Astrocyte of the hippocampus (primary cell): ENCODE measurements around the gene SEPTIN6.

ENCODE experiments used
- DNase-seq: peaks from one replicate; pipeline ENCODE4 v3.0.0; 2011; ENCODE audit warnings: low read depth, low spot score

SEPTIN6 gene

DNA sequence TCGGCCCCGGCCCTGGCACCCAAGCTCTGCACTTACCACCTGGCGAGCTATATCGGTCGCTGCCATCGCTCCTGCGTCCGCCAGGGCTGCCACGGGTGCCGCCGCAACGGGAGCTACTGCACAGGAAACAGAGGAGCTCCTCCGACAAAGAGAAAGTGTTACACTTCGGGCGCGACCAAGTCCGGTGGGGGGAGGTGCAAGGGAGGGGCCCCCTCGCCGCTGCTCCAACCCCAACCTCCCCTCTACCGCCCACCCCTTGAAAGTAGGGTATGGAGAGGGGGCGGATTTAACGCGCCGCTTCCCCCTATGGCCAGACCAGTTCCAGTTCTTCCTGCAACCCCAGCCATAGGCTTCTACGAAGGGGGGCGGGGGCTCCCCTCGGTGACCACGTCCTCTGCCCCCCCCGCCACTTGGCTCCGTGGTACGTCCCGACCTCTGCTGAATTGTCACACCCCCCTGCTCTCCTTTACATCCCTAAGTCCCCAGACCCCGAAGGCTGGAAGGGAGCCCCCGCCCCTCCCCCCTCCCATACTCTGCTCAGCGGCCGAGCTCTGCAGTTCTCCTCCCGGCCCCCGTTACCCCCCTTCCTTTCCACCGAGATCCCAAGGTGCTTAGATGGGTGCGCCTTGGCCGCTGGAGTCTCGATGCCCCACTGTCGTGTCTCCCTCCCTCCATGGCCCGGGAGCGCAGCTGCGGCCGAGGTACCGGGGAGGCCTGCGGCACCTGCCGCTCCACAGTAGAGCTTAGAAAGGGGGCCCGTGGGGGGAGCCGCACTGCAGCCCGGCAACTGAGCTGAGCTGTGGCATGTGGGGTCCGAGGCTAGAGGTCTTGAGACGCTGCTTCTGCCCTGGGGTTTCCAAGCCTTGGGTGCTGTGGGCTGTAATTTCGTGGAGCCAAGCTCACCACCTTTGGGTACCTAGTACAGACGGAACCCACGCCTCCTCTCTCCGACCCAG is at the start of gene SEPTIN6:
Gene SEPTIN6 (minus strand): TSS at position 129 of the 956 bp plus-strand sequence. CDS start 63 bp downstream, at position 66.
- peak; percentile 77 for DNase-seq

DNA sequence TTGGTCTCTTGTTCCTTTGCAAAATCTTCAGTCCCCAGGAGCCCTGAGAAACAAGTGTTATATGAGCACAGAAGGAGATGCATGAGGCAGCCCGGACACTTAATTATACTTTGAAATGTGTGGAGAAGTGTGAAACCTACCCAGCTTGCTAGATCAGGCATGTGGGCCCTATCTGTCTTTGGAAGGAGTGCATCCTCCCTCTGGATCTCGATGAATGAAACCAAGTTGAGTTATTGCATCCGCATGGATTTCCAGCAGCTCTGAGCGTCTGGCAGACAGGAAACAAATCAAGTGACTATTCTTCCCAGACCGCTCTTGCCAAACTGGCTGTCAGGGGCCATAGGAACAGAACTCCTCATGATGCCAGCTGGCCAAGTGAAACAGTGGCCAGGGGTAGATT is 45.8 kb upstream of the SEPTIN6 start:
- no peak for DNase-seq

DNA sequence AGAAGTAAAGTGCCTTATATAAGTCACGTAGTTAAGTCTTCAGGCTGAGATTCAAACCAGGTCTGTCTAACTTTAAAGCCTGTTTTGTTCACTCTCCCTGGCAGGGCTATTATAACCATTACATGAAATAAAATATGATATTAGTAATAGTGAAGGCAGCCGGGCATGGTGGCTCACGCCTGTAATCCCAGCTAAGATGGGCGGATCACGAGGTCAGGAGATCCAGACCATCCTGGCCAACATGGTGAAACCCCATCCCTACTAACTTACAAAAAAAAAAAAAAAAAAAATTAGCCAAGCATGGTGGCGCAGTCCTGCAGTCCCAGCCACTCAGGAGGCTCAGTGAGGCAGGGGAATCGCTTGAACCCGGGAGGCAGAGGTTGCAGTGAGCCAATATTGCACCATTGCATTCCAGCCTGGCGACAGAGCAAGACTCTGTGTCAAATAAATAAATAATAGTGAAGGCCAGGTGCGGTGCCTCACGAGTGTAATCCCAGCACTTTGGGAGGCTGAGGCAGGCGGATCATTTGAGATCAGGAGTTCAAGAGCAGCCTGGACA is 43.3 kb upstream of the SEPTIN6 start:
- DNase-seq = no peak

DNA sequence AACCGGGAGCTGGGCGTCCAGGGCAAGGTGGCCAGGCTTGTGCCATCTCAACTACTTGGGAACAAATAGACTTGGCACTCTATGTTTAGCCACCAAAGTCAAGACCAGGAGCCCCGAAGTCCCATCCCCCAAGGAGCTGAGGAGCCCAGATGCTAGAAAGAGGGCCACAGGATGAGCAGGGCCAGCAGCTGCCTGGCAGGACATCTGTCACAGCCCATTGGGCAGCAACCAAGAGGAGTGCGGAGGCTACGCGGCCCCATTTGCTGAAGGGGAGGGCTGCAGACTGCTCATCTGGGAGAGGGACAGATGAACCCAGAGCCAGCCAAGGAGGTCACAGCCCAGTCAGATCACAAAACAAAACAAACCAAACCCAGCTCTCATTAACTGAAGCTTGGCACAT is 42.5 kb upstream of the SEPTIN6 start:
- no peak for DNase-seq

DNA sequence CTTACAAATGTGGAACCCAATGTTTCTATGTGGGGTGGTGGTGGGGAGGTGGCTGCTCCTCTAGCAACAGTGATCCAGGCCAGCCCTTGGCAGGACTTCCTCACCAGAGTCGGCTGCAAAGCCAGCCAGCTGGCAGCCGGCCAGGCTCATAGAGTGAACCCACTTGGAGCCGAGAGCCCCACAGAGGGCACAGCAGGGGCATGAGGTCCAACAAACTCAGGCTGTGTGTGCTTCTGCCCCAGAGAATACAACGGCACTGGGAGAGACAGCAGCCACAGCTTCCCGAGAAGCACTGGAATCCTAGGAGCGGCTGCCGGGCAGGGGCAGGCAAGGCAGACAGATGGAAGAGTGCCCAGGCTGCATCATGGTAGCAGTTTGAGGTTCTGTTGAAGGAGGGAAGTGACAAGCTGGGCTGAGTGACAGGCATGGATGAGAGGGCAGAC is 42.0 kb upstream of the SEPTIN6 start:
- DNase-seq = peak; percentile 64

DNA sequence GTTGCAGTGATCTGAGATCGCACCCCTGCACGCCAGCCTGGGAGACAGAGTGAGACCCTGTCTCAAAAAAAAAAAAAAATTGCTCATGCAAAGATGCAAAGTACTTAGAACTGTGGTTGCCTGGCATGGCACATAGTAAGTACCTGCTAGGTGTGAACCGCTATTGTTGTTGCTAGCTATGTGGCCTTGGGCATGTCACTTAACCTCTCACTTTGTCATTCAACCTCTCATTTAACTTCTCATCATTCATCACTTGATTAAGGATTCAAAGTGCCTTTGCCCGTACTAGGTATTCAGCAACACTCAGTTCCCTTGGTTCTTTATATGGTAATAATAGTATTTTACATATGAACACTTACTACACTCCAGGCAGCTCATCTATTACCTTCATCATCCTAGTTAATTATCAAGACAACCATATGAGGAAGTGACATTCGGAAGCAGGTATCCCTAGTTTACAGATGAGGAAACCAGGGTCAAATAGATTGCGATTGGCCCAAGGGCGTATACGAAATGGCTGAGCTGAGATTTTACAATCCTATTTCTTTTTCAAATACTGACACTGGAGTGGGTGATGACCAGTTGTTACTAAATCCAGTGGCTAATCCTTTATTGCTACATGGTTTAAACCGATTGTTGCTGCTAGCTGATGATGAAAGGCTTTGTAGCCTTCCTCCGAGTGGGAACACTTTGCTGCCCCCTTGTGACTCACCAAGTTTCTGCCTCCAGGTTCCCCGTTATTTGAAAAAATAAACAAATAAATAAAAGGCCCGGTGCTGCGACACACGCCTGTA is 36.6 kb upstream of the SEPTIN6 start:
- peak; percentile 66 for DNase-seq

DNA sequence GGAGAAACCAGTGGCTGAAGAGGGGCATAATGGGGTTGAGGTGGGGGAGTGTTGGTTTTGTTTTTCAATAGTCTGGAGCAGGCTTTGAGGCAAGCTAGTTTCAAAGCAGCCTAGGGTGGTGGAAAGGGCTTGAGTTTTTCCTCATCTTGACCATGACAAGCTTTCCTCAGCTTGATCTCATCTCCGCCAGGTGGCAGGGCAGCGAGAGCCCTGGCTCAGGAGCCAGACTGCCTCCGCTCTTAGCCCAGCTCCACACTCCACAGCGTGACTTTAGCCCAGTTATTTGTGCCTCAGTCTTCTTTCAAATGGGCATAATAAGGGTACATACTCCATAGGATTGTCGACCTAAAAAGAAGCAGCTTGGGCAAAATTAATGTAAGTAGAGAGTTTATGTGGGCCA is 35.5 kb upstream of the SEPTIN6 start:
- no peak for DNase-seq

DNA sequence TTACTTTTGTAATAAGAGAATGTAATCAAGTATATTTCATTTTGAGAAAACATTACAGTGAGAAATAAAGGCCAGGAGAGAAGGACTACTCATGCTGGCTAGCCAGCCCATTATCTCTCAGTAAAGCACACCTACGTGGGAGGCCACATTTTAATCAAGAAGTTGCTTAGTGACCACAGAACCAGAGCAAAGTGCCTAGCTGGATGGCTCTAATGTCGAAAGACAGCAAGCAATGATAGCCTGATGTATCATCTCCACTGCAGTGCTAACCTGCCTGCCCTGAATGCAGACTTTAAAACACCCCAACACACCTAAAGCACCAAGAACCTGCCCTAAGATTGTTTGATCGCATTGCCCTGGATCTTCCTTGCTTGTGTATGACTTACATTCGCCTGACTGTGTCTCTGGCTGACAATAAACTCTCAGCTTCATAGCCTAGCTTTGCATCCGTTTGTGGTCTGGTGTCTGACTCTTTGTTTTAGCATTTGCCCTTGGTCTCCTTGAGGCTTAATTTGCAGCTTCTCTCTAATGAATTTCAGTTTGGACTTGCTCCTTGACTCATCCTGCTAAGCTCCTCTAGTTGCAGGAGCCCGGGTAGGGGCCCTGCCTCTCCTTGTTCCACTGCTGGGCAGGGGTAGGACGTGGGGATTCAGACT is 34.1 kb upstream of the SEPTIN6 start:
- DNase-seq = no peak

DNA sequence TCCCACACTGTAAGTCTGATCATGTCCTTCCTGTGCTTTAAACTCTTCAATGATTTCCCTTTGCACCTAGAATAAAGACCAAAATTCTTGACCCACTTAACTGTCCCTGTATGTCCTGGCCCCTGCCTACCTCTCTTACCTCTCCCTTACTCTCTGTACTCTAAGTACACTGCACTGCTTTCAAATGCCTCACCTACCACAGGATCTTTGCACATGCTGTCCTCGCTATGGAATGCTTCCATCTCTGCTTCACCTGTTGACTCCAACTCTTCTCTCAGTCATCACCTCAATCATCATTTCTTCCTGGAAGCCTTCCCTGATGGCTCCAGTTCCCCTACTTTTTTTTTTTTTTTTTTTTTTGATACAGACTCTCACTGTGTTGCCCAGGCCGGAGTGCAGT is 29.0 kb upstream of the SEPTIN6 start:
- no peak for DNase-seq

DNA sequence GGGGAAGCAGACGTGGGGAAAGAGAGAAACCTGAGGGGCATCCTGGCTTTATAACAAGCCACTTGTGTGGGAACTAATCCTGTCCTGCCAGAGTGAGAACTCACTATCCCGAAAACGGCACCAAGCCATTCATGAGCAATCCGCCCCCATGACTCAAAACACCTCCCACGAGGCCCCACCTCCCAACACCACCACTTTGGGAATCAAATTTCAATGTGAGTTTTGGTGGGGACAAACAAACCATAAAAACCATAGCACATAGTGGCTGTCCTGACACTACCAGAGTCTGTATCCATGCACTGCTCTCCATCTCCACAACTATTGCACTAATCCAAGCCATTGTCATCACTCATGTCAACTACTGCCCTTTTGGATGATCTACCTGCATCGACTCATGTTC is 28.5 kb upstream of the SEPTIN6 start:
- DNase-seq = no peak

DNA sequence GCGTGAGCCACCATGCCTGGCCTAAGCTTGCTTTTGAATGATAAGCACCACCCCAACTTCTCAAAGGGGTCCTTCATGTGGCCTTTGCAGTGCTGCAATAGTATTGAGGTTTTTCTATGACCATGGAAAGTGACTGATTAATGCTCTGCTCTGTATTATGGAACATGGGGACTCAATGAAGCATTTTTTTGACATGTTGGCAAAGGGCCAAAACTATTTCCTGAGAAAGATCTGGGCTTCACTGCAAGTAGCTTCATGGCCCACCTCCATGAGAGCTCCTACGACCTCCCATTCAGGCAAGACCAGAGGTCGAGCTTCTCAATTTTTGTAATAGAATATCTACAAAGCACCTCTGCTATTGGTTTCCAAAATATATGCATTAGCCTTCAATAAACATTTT is 16.7 kb upstream of the SEPTIN6 start:
- no peak for DNase-seq

DNA sequence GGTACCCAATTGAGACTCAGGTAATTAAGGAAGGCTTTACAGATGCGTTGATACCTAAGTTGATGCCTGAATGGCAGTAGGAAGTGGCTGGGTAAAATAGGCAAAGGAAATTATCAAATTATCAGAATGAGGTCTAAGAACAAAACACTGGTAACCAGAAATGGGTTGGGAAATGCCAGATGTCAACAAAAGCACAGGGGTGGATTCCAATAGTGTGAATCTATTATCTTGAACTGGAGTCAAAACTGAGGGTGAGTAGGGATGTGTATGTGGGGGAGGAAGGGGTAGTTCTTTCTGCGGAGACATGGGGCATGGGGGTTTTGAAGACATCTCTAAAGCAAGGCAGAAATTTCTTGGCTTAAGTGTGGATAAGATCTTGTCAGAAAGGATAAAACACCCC is 16.0 kb upstream of the SEPTIN6 start:
- no peak for DNase-seq

DNA sequence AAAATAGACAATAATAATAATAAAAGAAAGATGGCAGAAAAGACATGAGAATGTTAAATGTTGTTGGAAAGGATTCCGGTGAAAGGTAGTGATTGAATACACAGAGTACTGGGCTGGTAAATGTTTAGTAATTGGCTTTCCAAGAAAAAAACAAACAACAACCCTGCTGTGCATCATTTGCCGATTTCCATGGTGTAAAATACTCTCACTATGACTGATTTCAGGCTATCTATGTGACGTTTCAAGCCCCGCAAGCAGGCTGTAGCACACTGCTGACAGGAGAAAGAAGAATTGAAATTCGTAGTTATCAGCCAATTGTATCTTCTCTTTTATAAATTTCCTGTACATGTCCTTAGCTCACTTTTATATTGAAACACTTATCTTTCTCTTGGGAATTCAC is 13.6 kb upstream of the SEPTIN6 start:
- DNase-seq = no peak

DNA sequence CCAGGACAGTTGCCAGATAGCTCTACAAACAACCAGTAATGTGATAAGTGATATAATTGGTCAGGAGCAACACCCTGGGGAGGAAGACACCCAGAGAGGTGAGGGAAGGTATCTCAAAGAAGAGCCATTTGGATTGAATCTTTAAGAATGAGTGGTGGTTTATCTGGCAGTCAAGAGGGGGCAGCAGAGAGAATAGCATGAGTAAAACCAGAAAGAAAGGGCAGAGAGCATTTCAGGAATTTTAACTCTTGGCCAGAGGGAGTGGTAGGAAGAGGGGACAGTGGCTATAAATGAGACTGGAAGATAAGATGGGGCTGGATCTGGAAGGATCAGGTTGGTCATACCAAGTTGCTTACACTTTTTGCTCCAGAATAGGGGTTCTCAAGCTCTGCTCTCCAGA is 5.9 kb upstream of the SEPTIN6 start:
- DNase-seq = peak; percentile 72

DNA sequence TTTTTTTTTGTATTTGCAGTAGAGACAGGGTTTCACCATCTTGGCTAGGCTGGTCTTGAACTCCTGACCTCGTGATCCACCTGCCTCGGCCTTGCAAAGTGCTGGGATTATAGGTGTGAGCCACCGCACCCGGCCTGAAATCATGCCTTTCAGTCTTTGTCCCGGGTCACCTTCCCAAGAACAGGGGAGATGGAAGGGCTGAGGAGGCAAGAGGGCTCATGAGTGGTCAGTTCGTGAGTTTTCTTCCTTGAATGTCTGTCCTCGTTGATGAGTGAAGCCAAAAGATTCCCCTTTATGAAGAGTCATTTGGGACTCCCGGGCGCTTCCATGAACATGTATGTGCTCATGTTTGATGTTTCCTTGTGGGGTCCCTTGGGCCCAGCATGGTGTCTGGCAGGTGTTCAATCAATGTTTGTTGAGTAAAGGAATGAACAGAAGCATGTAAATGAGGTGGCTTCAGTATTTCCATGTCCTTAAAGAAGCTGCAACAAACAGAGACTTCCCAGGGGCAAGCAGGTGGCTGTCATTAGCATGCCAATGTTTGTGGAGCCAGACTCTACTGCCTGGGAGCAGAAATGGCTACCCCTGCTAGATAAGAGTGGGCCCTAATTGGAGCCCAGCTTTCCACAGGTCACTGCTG is 3.4 kb upstream of the SEPTIN6 start:
- DNase-seq = no peak

DNA sequence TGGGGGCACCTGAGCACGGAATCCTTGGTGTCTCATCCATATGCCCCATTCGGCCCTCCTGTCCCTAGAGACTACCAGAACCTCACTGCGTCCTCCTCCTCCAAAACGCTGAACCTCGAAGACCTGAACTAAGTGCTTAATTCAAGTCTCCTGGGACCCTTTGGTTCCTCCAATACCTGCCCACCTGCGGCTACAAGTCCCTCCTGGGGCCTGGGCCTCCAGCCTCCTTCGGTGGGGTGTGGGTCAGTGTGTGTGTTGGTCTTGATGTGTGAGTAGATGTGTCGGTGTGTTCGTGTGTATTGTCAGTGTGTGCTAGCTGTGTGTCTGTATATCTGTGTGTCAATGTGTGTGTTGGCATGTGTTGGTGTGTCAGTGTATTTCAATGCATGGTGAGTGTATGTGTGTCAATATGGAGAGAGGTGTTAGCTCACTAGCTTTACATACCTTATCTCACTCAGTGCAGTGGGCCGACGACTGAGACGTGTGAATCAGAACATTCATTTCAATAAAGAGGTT is 2.6 kb upstream of the SEPTIN6 start:
- DNase-seq = no peak

DNA sequence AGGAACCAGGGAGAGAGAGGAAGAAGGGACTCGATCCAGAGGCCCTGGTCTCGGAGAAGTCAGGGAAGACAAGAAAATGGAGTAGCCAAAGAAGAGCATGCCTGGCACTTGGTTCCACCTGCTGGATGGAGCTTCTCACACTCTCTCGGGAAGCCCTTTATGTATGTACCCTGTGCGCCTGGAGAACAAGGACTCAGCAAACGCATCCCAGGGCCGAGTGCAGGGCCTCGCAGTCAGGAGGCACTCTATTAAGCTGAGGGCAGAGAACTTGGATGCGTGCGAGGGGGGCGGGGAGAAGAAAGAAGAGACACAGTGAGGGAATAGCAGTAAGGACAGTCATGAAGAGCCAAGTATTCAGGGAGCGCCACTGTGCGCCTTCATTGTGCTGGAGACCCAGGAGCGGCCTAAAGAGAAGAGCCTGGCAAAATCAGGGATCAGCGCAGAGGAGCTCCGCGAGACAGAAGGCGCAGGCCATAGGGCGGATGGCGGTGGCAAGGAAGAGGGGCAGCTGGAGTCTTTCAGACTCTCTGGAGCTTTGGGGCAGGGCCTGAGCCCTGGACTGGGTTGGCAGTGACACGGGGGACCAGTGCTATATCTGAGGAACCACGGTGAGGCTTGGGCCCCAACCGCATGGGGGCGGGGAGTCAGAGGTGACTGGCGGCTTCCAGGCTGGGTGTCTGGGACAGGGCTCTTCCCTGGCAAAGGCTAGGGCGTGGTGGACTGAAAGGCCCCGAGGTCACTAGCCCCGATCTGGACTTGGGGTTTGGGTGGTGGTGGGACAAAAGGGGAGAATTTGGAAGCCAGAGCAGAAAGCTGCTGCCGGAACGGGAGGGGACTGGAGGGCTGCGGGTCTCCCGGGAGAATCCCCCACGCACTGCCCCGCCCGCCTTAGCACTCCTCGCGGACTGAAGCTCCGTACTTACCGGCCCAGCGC is 1.9 kb upstream of the SEPTIN6 start:
- no peak for DNase-seq

DNA sequence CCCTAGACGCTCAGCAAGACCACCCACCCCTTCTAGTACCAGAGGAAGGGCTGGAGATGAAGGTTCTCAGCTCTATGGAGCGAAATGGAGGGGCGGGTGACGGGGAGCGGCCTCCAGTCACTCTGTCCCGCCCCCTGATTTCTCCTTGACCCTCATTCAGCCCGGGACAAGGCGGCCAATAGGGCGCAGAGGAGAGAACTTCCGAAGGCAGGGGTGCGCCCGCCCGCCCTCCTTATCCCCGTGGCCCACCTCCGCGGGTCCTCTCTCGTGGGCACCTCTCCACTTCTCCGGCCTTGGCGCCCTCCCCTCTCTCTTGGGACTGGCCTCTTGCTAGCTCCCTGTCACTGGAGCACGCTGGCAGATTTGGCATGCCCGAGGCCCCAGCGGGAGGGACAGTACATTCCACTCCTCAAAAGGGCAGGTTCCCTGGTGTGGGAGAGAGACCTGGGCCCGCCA is 1.1 kb upstream of the SEPTIN6 start:
- no peak for DNase-seq

DNA sequence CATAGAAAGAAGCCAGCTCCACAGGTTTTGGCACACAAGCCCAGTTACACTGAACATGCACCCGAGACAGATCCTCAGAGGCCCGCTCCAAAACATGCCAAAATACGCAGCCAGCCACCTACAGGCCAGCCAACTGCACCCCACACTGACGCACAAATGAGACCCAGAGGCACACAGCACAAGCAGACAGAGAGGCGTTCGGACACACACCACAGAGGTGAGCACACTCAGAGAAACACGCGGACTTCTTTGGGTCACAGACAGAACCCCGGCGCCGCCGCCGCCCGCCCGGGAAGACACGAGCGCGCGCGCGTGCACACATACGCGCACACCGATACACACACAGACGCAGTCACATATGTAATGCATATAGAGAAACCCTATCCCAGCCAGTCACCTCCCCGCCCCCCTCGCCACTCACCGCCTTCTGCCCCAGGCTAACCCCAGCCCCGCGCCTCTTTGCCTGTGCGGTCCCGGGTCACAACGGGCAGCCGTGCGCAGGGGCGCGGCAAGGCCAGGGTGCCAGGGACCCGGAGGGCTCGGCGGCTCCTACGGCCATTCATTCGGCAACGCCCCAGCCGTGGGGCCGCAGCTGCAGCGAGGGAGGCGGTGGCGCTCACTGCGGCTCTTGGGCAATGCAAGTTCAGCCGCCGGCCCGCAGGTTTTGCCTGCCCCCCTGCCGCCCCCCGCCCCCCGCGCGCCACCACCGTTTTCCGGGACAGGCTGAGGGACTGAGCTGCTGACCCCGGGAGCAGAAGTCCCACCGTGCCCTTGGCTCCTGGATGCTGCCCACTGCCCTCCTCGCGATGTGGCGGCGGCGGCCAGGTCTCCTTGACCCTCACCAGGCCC is 553 bp downstream of the SEPTIN6 start:
- peak; percentile 42 for DNase-seq
